Smooth muscle cell (in vitro differentiated cells): ENCODE results near the gene GRIK4. TPM values are rescaled to one million over a fixed set of nuclear protein-coding genes. Genes with fewer than 3 reads are reported as not detected.

Experiments used
- DNase-seq: peaks from one replicate; lab custom pipeline; 2025; ENCODE audit not compliant: unreplicated experiment; lab: John Stamatoyannopoulos, UW
- H2AFZ ChIP-seq: fragments of 200-600 bp; sonication (generic); 2 replicates; pipeline ENCODE4 v1.6.0; 2016; ENCODE audit warnings: antibody characterized with exemption, low read depth, mild to moderate bottlenecking
- H3F3A ChIP-seq: fragments of 200-600 bp; sonication (generic); 2 replicates; pipeline ENCODE4 v1.6.0; 2017; ENCODE audit warnings: antibody characterized with exemption, low read depth
- H3K27ac ChIP-seq: fragments of 200-600 bp; sonication (generic); 2 replicates; pipeline ENCODE4 v1.5.1; 2016; ENCODE audit warnings: low read depth, mild to moderate bottlenecking
- H3K27me3 ChIP-seq: fragments of 200-600 bp; sonication (generic); 2 replicates; pipeline ENCODE4 v1.6.1; 2016; ENCODE audit warnings: low read depth, mild to moderate bottlenecking
- H3K36me3 ChIP-seq: fragments of 200-600 bp; sonication (generic); 2 replicates; pipeline ENCODE4 v1.5.1; 2016; ENCODE audit warnings: low read depth
- H3K4me1 ChIP-seq: fragments of 200-600 bp; sonication (generic); 2 replicates; pipeline ENCODE4 v1.5.1; 2016; ENCODE audit warnings: low read depth
- H3K4me2 ChIP-seq: fragments of 200-600 bp; sonication (generic); 2 replicates; pipeline ENCODE4 v1.6.0; 2016; ENCODE audit warnings: mild to moderate bottlenecking
- H3K4me3 ChIP-seq: fragments of 200-600 bp; sonication (generic); 2 replicates; pipeline ENCODE4 v1.5.1; 2016; ENCODE audit warnings: mild to moderate bottlenecking
- H3K79me2 ChIP-seq: fragments of 200-600 bp; sonication (generic); 2 replicates; pipeline ENCODE4 v1.6.0; 2016; ENCODE audit warnings: low read depth, mild to moderate bottlenecking
- H3K9ac ChIP-seq: fragments of 200-600 bp; sonication (generic); 2 replicates; pipeline ENCODE4 v1.6.0; 2016; ENCODE audit warnings: low read depth
- H3K9me3 ChIP-seq: fragments of 200-600 bp; sonication (generic); replicated peaks from 2 replicates; pipeline ENCODE4 v1.5.1; 2016; ENCODE audit warnings: low read depth
- H4K20me1 ChIP-seq: fragments of 200-600 bp; sonication (generic); 2 replicates; pipeline ENCODE4 v1.6.0; 2016; ENCODE audit warnings: low read depth
- CTCF ChIP-seq: fragments of 200-600 bp; sonication (generic); IDR thresholded peaks from 2 replicates; pipeline ENCODE4 v1.5.1; 2017; ENCODE audit warnings: borderline replicate concordance, mild to moderate bottlenecking, antibody characterized with exemption; ENCODE audit not compliant: insufficient read depth, poor library complexity, severe bottlenecking
- WGBS: methylation state at CpG from one replicate; pipeline ENCODE4 v1.1.7; 2016; ENCODE audit warnings: low lambda C conversion rate; 5-methylcytosine and 5-hydroxymethylcytosine counted together
- polyA plus RNA-seq: library from polyadenylated mRNA; unstranded; fragments of >200 nt; fragmentation: Nextera tagmentation; extraction: Ambion mirVana; gene quantifications from 2 replicates; pipeline ENCODE4 v1.2.1, GENCODE V29; 2016
- total RNA-seq: library from RNA; depleted of rRNA; stranded (reverse); fragments of >200 nt; gene quantifications from 2 replicates; pipeline ENCODE4 v1.2.3, GENCODE V29; 2014

GRIK4 gene
- total and polyA plus RNA-seq, 2 experiments from 2014 or later, result not detected

GRCh38 chr11:120894202-120894985 lies 382.8 kb downstream of the GRIK4 start:
- TF ChIP-seq CTCF, result no peak

GRCh38 chr11:120896687-120897086 lies 385.1 kb downstream of the GRIK4 start:
- WGBS, result 90% methylated on average over 7 of the region's 7 CpGs
- Histone ChIP-seq H3F3A (no peaks in the 10 kb centered on the region), H3K36me3 (no peaks in the 10 kb centered on the region), H3K4me3 (no peak overlapping the region), H3K27ac (no peak overlapping the region), H3K27me3 (peaks cover 21% of the 10 kb centered on the region), H3K4me2 (no peak overlapping the region), H2AFZ (no peak overlapping the region), H3K9ac (no peak overlapping the region), H3K9me3 (no peaks in the 10 kb centered on the region), H3K4me1 (no peaks in the 10 kb centered on the region), H4K20me1 (no peaks in the 10 kb centered on the region), H3K79me2 (no peaks in the 10 kb centered on the region)
- no peak for DNase-seq
- no peak for TF ChIP-seq CTCF

More at GRCh38 chr11:120894202-120894985, 382.8 kb downstream of the GRIK4 start:
- Histone ChIP-seq H3F3A (no peaks in the 10 kb centered on the region), H3K36me3 (no peaks in the 10 kb centered on the region), H2AFZ (no peak overlapping the region), H3K27ac (no peak overlapping the region), H4K20me1 (no peaks in the 10 kb centered on the region), H3K9me3 (no peaks in the 10 kb centered on the region), H3K4me3 (no peak overlapping the region), H3K9ac (no peak overlapping the region), H3K4me1 (no peaks in the 10 kb centered on the region), H3K27me3 (peaks cover 21% of the 10 kb centered on the region), H3K4me2 (no peak overlapping the region), H3K79me2 (no peaks in the 10 kb centered on the region)
- 81% methylated on average over 12 of the region's 12 CpGs for WGBS
- no peak for DNase-seq

GRCh38 chr11:120898568-120898967 lies 387.0 kb downstream of the GRIK4 start:
- no peaks in the 10 kb centered on the region for H3K9me3 ChIP-seq
- no peak overlapping the region for H3K4me2 ChIP-seq
- H3K36me3 ChIP-seq, result no peaks in the 10 kb centered on the region
- no peak overlapping the region for H3K9ac ChIP-seq
- no peaks in the 10 kb centered on the region for H3K4me1 ChIP-seq
- WGBS, result 91% methylated on average over 6 of the region's 6 CpGs
- H3K4me3 ChIP-seq, result no peak overlapping the region
- H2AFZ ChIP-seq, result no peak overlapping the region
- no peak for DNase-seq
- no peaks in the 10 kb centered on the region for H4K20me1 ChIP-seq
- no peaks in the 10 kb centered on the region for H3F3A ChIP-seq
- H3K27me3 ChIP-seq, result peaks cover 22% of the 10 kb centered on the region
- no peak for TF ChIP-seq CTCF
- H3K27ac ChIP-seq, result no peak overlapping the region
- H3K79me2 ChIP-seq, result no peaks in the 10 kb centered on the region

DNA sequence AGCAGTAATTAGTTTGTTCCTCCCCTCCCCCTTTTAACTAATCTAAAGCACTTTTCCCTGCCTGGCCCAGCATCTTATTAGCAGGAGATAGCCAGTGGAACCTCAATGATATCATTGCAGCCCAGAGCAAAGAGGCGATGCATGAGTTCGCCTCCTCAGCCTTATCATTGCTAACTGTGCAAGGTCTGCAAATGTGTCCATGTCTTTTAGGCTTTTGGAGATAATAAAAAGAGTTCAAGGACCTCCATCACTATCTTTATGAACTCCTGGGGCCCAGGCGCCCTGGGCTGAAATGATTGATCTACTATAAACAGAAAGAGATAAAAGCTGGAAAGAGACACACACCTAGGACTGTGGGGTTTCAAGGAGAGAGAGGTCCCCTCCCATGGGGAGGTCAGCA lies 388.2 kb downstream of the GRIK4 start:
- H3K79me2 ChIP-seq, result no peaks in the 10 kb centered on the region

More for the DNA sequence above, 388.2 kb downstream of the GRIK4 start:
- 87% methylated on average over 3 of the region's 3 CpGs for WGBS
- no peaks in the 10 kb centered on the region for H3K36me3 ChIP-seq
- H3K9me3 ChIP-seq, result no peaks in the 10 kb centered on the region
- no peak overlapping the region for H3K27ac ChIP-seq
- H3K27me3 ChIP-seq, result peaks cover 28% of the 10 kb centered on the region
- no peak for DNase-seq
- no peaks in the 10 kb centered on the region for H4K20me1 ChIP-seq
- no peaks in the 10 kb centered on the region for H3K4me1 ChIP-seq
- no peak overlapping the region for H3K4me3 ChIP-seq
- H3F3A ChIP-seq, result no peaks in the 10 kb centered on the region
- H2AFZ ChIP-seq, result no peak overlapping the region
- H3K4me2 ChIP-seq, result no peak overlapping the region
- H3K9ac ChIP-seq, result no peak overlapping the region
- TF ChIP-seq CTCF, result no peak
